Pancreas (tissue), 10 donors: ENCODE results near the gene FOXL2NB. TPM values are rescaled to one million over a fixed set of nuclear protein-coding genes. Genes with fewer than 3 reads are reported as not detected.
A peak's percentile ranks its signal among the peaks of the same experiment; 100 is the strongest.

ENCODE experiments used
- ATAC-seq, 4 donors: fragments of 200-7000 bp; cut with Tn5 transposase; one replicate each; pipeline versions ENCODE4 v1.8.0 to v1.9.1; 2020; ENCODE audit warnings: mild to moderate bottlenecking in 4 of 4, moderate library complexity in 4 of 4
- DNase-seq, 6 donors: peaks; one replicate each; pipeline ENCODE4 v3.0.0-alpha.2; 2020
- FAIRE-seq: peaks from 2 replicates; lab custom pipeline; 2012; peaks lifted over from hg19 to GRCh38; lab: Jason Lieb, UNC
- H3K27ac ChIP-seq, 4 donors: fragments of 200-600 bp; sonication (generic); 1 replicate in 3 of 4; 2 replicates in 1 of 4; pipeline versions ENCODE4 v1.5.0 to v1.8.0; 2020
- H3K27me3 ChIP-seq, 4 donors: fragments of 200-600 bp; one replicate each; pipeline ENCODE4 v1.8.0; 2021
- H3K36me3 ChIP-seq, 3 donors: fragments of 200-600 bp; sonication (generic) in 1 of 3; one replicate each; pipeline versions ENCODE4 v1.5.0 to v1.8.0; 2020 to 2021
- H3K4me1 ChIP-seq, 3 donors: fragments of 200-600 bp; one replicate each; pipeline ENCODE4 v1.8.0; 2021
- H3K4me3 ChIP-seq, 4 donors: fragments of 200-600 bp; sonication (generic) in 2 of 4; one replicate each; pipeline versions ENCODE4 v1.5.0 to v1.8.0; 2020 to 2021
- H3K9me3 ChIP-seq, 4 donors: fragments of 200-600 bp; one replicate each; pipeline ENCODE4 v1.8.0; 2021
- CTCF ChIP-seq, 4 donors: fragments of 200-600 bp; sonication (generic) in 3 of 4; IDR thresholded peaks; one replicate each; pipeline versions ENCODE4 v1.5.0 to v1.8.0; 2021; ENCODE audit warnings: antibody characterized with exemption in 4 of 4
- WGBS, 2 donors: extraction: QIAGEN DNeasy Blood & Tissue Kit; methylation state at CpG; one replicate each; pipeline ENCODE4 v1.1.7; 2013; 5-methylcytosine and 5-hydroxymethylcytosine counted together
- intact Hi-C, 3 donors: fragments of 100-400 bp; cut with DNase I; formaldehyde crosslinking; loops; one replicate each; pipeline versions ENCODE4 v1.11.1 to v1.14.2; 2022
- polyA plus RNA-seq, 2 donors: library from polyadenylated mRNA; stranded (reverse); fragments of 200-250 nt; gene quantifications; one replicate each; pipeline ENCODE4 v1.2.3, GENCODE V29; 2013
- total RNA-seq, 6 donors: library from RNA; stranded (reverse); fragmentation: NEBNext Ultra II Directional in 4 of 6; extraction: Animal tissue kit (Norgen Biotek cat#: 25700) in 4 of 6; gene quantifications; one replicate each; pipeline versions ENCODE4 v1.2.1 to v1.2.4, GENCODE V29; 2021 to 2023
- donor health status: healthy with polysubstance abuse.
- donor health status: DM: no; HTN: no; CAD: no; lungs with moderate emphysema.
- donor health status: DM: no; HTN: no; CAD: no.
- donor health status: control.
- donor health status: control.
- donor health status: Bipolar disorder and iron deficiency.
- donor health status: DM: yes; HTN: yes; CAD: no.
- donor health status: DM: no; HTN: no; CAD: no.
- donor health status: DM: no; HTN: no; CAD: no.
- donor health status: DM: yes; HTN: yes; CAD: no.

Gene FOXL2NB
- total and polyA plus RNA-seq, 8 donors = 0.09 to 0.22 TPM; not detected in 6

- DNase-seq (no peak), FAIRE-seq (no peak), ATAC-seq (no peak)
- H3K27me3 ChIP-seq = peaks cover 5 to 53% (median 16%) of the 10 kb centered on the region in 4 donors
- peaks cover 4 to 8% (median 7%) of the 10 kb centered on the region in 3 donors for H3K4me1 ChIP-seq
- no peaks in the 10 kb centered on the region for H3K9me3 ChIP-seq
- no peaks in the 10 kb centered on the region for H3K36me3 ChIP-seq
- WGBS, 2 donors = 12 to 31% methylated on average over 12 of the region's 12 CpGs
- no peak overlapping the region for H3K27ac ChIP-seq
- intact Hi-C loops = loop anchor here in 1 of 3 donors (10.0 kb wide), 1 partner anchor 380 kb away; no protein-coding TSS in a partner anchor
- peak overlapping the region in 2 of 4 donors; percentile 38 to 51 for H3K4me3 ChIP-seq
- TF ChIP-seq CTCF (IDR thresholded peaks at IDR 0.05) = no peak
Measured at GRCh38 chr3:138944654-138944928, 2.4 kb upstream of the FOXL2NB start.

- no peak overlapping the region for H3K27ac ChIP-seq
- no peaks in the 10 kb centered on the region for H3K9me3 ChIP-seq
- no peak for TF ChIP-seq CTCF (IDR thresholded peaks at IDR 0.05)
- intact Hi-C loops = loop anchor here in 1 of 3 donors (10.0 kb wide), 1 partner anchor 380 kb away; no protein-coding TSS in a partner anchor
- no peaks in the 10 kb centered on the region for H3K36me3 ChIP-seq
- DNase-seq = peak in 2 of 6 donors; percentile 69 to 81
- 7 to 13% methylated on average over 73 to 80 of the region's 80 CpGs for WGBS, 2 donors
- H3K27me3 ChIP-seq = peaks cover under 1 to 52% (median 12%) of the 10 kb centered on the region in 4 donors
- H3K4me1 ChIP-seq = peaks cover 4 to 12% (median 7%) of the 10 kb centered on the region in 3 donors
- H3K4me3 ChIP-seq = peak overlapping the region in 2 of 4 donors; percentile 38 to 51
- ATAC-seq = peak in 1 of 4 donors; percentile 42
- FAIRE-seq = no peak
Measured at GRCh38 chr3:138944929-138945708, 1.9 kb upstream of the FOXL2NB start.

GRCh38 chr3:138945709-138946662 is 1.0 kb upstream of the FOXL2NB start:
- ATAC-seq (peak; percentile 55 to 82 (median 69)), DNase-seq (peak; percentile 40 to 86 (median 61)), FAIRE-seq (no peak)
- Histone ChIP-seq H3K36me3 (no peaks in the 10 kb centered on the region), H3K27me3 (peaks cover 0 to 43% (median 9%) of the 10 kb centered on the region in 4 donors), H3K4me1 (peaks cover 4 to 12% (median 7%) of the 10 kb centered on the region in 3 donors), H3K9me3 (no peaks in the 10 kb centered on the region), H3K4me3 (peak overlapping the region; percentile 6 to 51 (median 24)), H3K27ac (no peak overlapping the region)
- WGBS, 2 donors = 2 to 3% methylated on average over 84 to 120 of the region's 120 CpGs
- no peak for TF ChIP-seq CTCF (IDR thresholded peaks at IDR 0.05)
- intact Hi-C loops = loop anchor here in 1 of 3 donors (10.0 kb wide), 1 partner anchor 379 kb away; no protein-coding TSS in a partner anchor

- Histone ChIP-seq H3K4me3 (peak overlapping the region in 1 of 4 donors; percentile 51), H3K27me3 (peaks cover 0 to 39% (median 6%) of the 10 kb centered on the region in 4 donors), H3K36me3 (no peaks in the 10 kb centered on the region), H3K9me3 (no peaks in the 10 kb centered on the region), H3K27ac (no peak overlapping the region), H3K4me1 (peaks cover 4 to 12% (median 7%) of the 10 kb centered on the region in 3 donors)
- no peak for ATAC-seq
- 53 to 54% methylated on average over 21 of the region's 21 CpGs for WGBS, 2 donors
- FAIRE-seq = no peak
- TF ChIP-seq CTCF (IDR thresholded peaks at IDR 0.05) = no peak
- intact Hi-C loops = loop anchor here in 1 of 3 donors (10.0 kb wide), 1 partner anchor 377 kb away; no protein-coding TSS in a partner anchor
- no peak for DNase-seq
Measured at GRCh38 chr3:138947495-138948121, 591 bp downstream of the FOXL2NB start.
